ENCODE measurements around the gene RHOBTB1.
"Not testable (repeated sequence)": the region's sequence is repeated elsewhere in the genome, so short reads cannot be mapped to it uniquely, and the experiment has no call there.

RHOBTB1 gene

GRCh38 chr10:60868946-60869345, 75.0 kb downstream of the RHOBTB1 start:
- DNase-seq (ENCODE audit: low spot score), result no peak

- no peak for DNase-seq (ENCODE audit: low spot score)
These were observed 78.7 kb downstream of the RHOBTB1 start for GRCh38 chr10:60865198-60865783.

- no peak for DNase-seq (ENCODE audit: low spot score)
These were observed 80.2 kb downstream of the RHOBTB1 start for GRCh38 chr10:60863796-60864195.

- no peak for DNase-seq (ENCODE audit: low spot score)
These were observed 81.5 kb downstream of the RHOBTB1 start for GRCh38 chr10:60862517-60862916.

- no peak for DNase-seq (ENCODE audit: low spot score)
These were observed 87.6 kb downstream of the RHOBTB1 start for GRCh38 chr10:60856405-60856804.

GRCh38 chr10:60853637-60854036, 90.3 kb downstream of the RHOBTB1 start:
- no peak for DNase-seq (ENCODE audit: low spot score)

- no peak for DNase-seq (ENCODE audit: low spot score)
These were observed 90.9 kb downstream of the RHOBTB1 start for GRCh38 chr10:60853107-60853506.

- no peak for DNase-seq (ENCODE audit: low spot score)
These were observed 94.2 kb downstream of the RHOBTB1 start for GRCh38 chr10:60849740-60850139.

GRCh38 chr10:60849217-60849616, 94.8 kb downstream of the RHOBTB1 start:
- DNase-seq (ENCODE audit: low spot score), result no peak

- DNase-seq (ENCODE audit: low spot score), result no peak
These were observed 95.3 kb downstream of the RHOBTB1 start for GRCh38 chr10:60848680-60849079.

GRCh38 chr10:60848126-60848525, 95.9 kb downstream of the RHOBTB1 start:
- DNase-seq (ENCODE audit: low spot score), result no peak

- DNase-seq (ENCODE audit: low spot score), result no peak
These were observed 97.8 kb downstream of the RHOBTB1 start for GRCh38 chr10:60846173-60846572.

GRCh38 chr10:60845038-60845437, 98.9 kb downstream of the RHOBTB1 start:
- DNase-seq (ENCODE audit: low spot score), result no peak

- no peak for DNase-seq (ENCODE audit: low spot score)
These were observed 101.3 kb downstream of the RHOBTB1 start for GRCh38 chr10:60842694-60843093.

GRCh38 chr10:60841227-60841626, 102.8 kb downstream of the RHOBTB1 start:
- not testable (repeated sequence) for DNase-seq (ENCODE audit: low spot score)

GRCh38 chr10:60835049-60835448, 108.9 kb downstream of the RHOBTB1 start:
- no peak for DNase-seq (ENCODE audit: low spot score)

GRCh38 chr10:60834401-60834800, 109.6 kb downstream of the RHOBTB1 start:
- no peak for DNase-seq (ENCODE audit: low spot score)

- not testable (repeated sequence) for DNase-seq (ENCODE audit: low spot score)
These were observed 111.8 kb downstream of the RHOBTB1 start for GRCh38 chr10:60832136-60832535.

GRCh38 chr10:60828489-60828852, 115.5 kb downstream of the RHOBTB1 start:
- no peak for DNase-seq (ENCODE audit: low spot score)

GRCh38 chr10:60827791-60828488, 116.0 kb downstream of the RHOBTB1 start:
- no peak for DNase-seq (ENCODE audit: low spot score)

GRCh38 chr10:60825520-60825919, 118.5 kb downstream of the RHOBTB1 start:
- no peak for DNase-seq (ENCODE audit: low spot score)

GRCh38 chr10:60823324-60823723, 120.7 kb downstream of the RHOBTB1 start:
- DNase-seq (ENCODE audit: low spot score), result no peak

- no peak for DNase-seq (ENCODE audit: low spot score)
These were observed 121.2 kb downstream of the RHOBTB1 start for GRCh38 chr10:60822809-60823208.

- no peak for DNase-seq (ENCODE audit: low spot score)
These were observed 122.3 kb downstream of the RHOBTB1 start for GRCh38 chr10:60821656-60822055.

All from putamen (tissue), 1 donor.